Astrocyte (in vitro differentiated cells and primary cell): Measurements from ENCODE around the gene TMEM114.

Source experiments
- EZH2 ChIP-seq: IDR thresholded peaks from 2 replicates; pipeline ENCODE4 v1.6.1; 2012; ENCODE audit warnings: mild to moderate bottlenecking, low read length, inconsistent platforms; ENCODE audit not compliant: insufficient read depth
- TF ChIP-seq, protein P1 (sequence below): IDR thresholded peaks from 2 replicates; pipeline ENCODE4 v1.5.1; 2011; ENCODE audit warnings: low read depth, mild to moderate bottlenecking, inconsistent platforms, low read length, moderate library complexity; ENCODE audit not compliant: insufficient read depth

GRCh38 chr16:8554881-8555280 lies 35.4 kb downstream of the TMEM114 start:
- TF ChIP-seq EZH2, result no peak
- TF ChIP-seq, protein P1, sequence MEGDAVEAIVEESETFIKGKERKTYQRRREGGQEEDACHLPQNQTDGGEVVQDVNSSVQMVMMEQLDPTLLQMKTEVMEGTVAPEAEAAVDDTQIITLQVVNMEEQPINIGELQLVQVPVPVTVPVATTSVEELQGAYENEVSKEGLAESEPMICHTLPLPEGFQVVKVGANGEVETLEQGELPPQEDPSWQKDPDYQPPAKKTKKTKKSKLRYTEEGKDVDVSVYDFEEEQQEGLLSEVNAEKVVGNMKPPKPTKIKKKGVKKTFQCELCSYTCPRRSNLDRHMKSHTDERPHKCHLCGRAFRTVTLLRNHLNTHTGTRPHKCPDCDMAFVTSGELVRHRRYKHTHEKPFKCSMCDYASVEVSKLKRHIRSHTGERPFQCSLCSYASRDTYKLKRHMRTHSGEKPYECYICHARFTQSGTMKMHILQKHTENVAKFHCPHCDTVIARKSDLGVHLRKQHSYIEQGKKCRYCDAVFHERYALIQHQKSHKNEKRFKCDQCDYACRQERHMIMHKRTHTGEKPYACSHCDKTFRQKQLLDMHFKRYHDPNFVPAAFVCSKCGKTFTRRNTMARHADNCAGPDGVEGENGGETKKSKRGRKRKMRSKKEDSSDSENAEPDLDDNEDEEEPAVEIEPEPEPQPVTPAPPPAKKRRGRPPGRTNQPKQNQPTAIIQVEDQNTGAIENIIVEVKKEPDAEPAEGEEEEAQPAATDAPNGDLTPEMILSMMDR, result no peak
